ENCODE data around the gene IGSF11.
"Not testable (repeated sequence)": the region's sequence is repeated elsewhere in the genome, so short reads cannot be mapped to it uniquely, and the experiment has no call there.

The IGSF11 gene

DNA sequence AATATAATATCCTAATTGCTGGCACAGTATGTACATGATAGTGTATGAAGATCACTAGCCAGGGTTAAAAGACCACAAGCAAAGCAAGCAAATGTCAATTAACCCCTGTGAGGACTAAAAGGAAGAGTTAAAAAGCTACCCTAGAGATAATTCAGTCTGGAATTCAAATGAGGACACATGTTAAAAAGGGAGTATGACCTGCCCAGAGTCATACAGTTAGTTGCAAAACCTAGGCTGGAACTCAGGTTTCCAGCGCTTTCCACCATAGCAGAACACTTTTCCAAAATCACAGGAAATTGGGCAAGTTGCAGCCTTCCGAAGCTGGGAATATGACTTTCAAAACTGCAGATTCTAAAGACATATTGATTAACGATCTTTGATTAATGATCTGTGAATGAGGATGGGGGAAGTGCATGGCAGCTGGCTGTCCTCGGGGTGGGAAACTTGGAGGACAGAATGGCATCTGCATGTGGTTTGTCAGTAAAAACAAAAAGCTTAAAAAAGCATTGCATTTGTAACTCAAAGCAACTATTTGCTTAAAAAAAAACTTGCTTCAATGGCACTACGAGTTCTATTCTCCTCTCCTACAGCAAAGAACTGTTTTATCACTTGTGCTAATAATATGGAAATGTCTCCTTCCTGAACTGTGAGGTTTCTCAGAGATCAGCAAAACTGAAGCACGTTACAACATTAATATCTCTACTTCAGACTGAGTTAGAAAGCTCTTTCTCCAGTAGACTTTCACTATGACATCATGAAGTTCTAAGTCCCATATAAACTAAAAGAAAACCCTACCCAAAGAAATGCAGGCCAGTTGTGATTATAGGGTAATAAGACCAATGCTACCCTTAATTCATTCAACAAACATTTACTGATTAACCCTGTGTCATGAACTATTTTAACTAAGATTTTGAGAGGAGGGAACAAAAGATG lies 46.2 kb downstream of the IGSF11 start:
- DNase-seq (ENCODE audit: low spot score) = no peak

DNA sequence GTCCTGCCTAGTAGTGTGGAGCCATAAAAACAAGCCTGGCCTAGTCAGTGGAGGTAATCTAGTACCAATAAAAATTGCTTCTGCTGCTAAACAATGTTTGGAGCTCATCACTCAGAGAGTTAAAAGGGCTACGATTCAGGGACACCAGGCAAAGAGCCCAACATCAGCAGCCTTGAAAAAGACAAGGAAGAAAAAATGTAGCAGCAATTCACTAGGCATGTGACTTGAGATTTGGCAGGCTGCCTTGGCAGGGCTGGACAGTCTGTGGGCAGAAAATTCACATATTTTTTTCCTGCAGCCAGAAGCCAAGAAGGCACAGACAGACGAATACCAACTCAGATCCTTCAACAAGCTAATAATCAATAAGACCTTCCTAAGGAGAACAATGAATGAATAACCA lies 47.2 kb downstream of the IGSF11 start:
- DNase-seq (ENCODE audit: low spot score) = no peak

DNA sequence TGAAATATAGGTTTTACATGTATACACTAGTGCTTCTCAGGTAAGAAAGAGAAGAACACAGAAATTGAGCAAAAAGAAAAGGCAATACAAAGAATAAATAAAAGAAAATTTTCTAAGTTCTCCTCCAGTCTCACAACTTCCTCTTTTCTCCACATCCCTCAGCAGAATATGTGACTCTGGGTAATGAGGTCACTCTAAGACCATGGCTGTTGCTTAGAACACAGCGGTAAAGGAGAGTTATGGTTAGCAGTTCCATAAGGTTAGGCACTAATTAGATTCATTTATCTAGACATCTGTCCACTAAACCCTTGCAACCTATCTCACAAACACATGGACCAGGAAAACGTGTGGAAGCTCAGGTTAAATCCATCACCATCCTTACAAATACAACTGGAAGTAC lies 47.9 kb downstream of the IGSF11 start:
- DNase-seq (ENCODE audit: low spot score) = no peak

DNA sequence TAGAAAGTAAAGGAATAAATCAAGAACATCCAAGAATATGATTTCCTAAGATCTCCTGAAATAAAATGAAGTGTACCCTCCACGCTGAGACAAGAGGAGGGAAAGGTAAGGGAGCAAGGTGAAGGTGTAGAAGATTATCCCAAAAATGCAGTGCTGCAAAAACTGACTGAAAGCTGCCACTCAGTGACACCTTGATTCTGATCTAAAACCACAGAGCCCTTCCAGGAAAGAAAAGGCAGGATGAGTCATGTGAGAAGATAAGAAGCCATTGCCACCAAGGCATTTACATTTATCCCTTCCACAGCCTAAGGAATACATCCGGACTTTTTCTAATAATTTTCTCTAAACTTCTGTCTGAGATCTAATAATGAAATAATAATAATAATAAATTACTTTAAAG lies 49.9 kb downstream of the IGSF11 start:
- DNase-seq (ENCODE audit: low spot score) = no peak

DNA sequence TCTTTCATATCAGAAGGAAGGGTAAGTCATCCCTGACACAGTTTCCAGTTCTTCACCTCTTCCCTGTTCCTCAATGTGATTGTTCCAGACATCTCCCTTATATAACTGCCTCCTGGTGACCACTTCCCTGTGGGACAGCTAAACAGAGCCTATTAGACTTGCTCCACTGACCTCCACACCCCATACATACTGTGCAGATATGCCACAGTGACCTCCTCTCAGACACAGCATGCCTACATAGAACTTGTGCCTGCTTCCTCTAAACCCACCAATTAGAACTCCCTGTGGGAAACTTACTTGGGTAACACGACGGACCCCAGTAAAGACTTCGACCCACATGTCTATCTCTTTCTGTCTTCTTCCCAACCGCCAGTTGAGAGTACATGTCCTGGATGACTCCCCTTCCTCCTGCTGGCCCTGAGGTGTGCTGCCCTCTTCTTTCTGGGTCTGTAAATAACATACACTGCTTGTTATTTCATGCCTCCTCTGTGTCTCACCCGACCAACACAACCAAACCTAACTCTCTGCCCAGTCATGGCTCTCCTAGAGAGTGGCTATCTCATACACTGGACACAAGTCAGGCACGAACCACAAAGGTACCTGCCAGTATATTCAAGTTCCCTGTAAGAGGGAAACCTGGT lies 53.0 kb downstream of the IGSF11 start:
- DNase-seq (ENCODE audit: low spot score) = no peak

DNA sequence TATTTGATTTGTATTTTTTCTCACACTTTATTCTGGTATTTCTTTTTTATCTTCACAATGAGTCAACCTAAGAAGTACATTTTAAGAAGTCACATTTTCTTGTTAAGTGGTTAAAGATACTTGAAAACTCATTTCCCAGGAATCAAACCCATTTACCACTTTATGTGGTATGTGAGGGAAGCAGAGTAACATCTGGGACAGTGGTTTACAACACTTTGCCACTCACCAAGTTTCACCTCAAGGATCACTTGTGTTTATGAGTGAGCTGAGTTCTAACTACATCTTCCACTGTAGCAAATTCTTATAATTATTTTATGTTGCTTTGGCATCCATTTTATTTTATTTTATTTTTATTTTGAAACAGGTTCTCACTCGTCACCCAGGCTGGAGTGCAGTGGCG lies 53.8 kb downstream of the IGSF11 start:
- DNase-seq (ENCODE audit: low spot score) = no peak

DNA sequence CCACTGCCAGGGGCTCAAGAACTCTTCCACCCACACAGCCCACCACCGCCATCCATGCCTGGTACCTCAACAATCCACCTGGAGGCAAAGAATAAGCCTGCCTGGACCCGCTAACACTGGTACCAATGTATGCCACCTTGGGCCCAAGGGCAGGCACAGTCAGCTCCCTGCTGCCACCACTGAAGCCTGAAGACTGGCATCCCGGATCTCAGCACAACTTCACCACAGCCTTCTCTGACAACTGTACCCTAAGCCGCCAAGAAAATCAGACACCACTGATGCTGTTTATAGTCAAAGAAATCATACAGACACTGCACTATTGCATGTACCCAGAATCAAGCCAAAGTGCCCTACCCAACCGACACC lies 56.3 kb downstream of the IGSF11 start:
- DNase-seq (ENCODE audit: low spot score) = no peak

DNA sequence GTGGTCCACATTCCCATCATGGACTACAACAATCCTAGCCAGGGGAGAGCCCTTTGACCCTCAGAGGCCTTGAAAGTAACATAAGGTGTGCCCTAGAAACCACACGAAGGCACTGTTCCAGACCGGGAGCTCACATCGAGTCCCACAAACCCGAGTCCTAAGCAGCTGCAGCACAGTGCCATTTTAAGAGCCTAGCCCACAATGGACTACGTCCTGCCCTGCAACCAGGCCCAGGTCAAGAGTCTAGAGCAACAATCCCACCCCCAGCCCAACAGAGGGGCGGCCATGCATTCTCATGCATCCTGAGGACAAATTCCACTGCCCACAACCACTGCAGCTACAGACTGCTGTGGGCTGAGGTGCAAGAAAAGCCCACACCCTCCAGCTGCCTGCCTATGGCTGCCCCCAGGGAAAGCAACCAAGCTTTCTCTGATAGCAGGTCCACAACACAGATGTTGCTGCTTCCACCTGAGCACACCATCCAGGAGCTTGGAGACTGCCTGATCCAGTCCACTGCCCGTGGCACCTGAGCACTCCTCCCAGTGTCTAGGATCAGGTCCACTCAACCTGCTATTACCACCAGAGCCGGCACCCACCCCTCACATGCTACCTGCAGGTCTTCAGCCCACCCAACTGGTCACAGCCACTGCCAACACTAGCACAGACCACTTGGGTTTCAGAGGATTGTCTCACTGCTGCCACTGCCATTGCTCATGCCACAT lies 56.8 kb downstream of the IGSF11 start:
- no peak for DNase-seq (ENCODE audit: low spot score)

DNA sequence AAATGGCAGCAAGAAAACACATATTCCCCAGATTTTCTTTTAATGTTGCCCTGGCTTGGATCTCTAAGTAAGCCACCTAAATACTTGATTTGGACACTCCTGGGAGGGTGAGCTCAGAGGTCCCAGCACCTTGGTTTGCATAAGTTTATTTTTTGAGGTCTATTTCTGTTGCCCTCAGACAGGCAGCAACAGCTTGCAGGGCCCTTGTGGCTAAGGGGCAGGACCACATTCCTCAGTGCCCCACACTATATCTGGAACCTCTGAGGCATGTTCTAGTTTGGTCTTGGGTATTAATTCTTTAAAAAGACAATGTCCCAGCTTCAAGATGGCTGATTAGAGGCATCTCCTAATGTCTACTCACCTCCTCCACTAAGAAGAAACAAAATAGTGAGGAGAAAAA lies 57.5 kb downstream of the IGSF11 start:
- no peak for DNase-seq (ENCODE audit: low spot score)

DNA sequence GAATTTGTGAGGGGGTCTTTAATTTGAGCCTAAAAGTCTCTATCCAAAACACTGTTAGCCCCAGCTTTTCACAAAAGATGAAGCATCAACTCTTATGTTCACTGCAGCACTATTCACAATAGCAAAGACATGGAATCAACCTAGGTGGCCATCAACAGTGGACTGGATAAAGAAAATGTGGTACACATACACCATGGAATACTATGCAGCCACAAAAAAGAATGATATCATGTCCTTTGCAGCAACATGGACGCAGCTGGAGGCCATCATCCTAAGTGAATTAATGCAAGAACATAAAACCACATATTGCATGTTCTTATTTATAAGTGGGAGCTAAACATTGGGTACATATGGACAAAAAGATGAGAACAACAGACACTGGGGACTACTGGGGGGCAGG lies 59.2 kb downstream of the IGSF11 start:
- not testable (repeated sequence) for DNase-seq (ENCODE audit: low spot score)

DNA sequence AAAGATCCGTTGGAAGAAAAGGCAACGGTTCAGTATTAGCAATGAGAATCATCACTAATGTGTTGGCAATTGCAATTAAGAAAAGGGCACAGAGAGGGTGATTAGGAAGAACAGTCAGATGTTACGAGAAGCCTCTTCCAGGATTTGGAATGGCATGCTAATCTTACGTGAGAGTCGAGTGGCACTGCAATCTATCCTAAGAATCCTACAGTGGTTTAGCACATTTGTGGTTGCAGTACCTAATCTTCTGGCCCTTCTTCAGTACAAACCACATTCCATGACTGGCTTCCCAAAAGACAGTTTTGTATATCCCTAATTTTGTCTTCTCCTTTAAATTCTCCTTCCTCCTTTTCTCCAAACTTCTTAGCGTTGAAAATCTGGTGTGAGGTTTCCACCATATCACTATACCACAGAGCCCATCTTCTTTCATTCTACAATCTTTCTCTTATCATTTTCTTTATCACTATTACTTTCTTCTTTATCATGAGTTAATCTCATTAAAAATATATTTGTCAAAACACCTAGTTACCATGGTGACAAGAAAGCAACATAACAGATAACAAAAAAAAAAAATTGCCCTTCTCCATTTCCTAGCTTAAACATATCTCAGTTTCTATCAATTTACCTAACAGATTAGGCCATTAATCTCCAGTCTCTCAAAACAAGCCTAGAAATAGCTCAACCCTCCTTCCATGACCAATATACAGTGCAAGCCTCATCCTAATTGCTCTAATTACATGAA lies 60.1 kb downstream of the IGSF11 start:
- DNase-seq (ENCODE audit: low spot score) = peak; percentile 58

DNA sequence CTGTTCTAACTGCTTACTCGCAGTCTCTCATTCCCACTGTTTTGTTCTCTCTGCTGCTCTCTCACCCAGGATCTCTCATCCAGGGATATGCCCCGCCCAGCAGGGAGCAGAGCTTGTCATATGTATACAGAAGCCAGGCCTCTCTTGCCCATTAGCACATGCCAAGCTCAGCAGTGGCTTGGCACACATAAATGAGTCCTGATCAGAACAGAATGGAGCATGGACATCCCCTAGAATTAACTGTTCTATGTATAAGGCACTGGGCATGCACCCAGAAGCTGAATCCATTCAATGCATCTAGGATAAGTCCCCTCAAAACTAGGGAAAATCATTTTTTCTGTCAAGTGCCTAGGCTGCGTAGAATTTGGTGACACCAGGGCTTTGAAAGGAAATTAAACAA lies 61.6 kb downstream of the IGSF11 start:
- peak; percentile 47 for DNase-seq (ENCODE audit: low spot score)

DNA sequence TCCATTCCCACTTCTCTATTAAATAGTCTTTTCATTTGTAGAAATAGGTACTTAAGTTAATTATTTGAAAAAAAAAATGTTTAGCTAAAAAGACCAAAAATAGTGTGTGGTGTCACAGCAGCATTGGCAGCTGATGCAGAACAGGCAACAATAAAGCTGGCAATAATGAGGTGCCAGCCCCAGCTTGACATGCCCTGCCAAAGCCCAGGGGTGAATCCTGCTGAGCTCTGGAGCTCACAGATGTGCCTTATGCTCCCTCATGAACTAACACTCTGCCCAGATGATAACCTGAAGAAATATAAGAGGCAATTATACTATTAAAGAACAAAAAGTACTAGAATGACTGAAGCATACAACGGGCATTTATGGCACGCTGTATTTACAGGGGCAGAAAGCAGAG lies 63.8 kb downstream of the IGSF11 start:
- peak; percentile 62 for DNase-seq (ENCODE audit: low spot score)

DNA sequence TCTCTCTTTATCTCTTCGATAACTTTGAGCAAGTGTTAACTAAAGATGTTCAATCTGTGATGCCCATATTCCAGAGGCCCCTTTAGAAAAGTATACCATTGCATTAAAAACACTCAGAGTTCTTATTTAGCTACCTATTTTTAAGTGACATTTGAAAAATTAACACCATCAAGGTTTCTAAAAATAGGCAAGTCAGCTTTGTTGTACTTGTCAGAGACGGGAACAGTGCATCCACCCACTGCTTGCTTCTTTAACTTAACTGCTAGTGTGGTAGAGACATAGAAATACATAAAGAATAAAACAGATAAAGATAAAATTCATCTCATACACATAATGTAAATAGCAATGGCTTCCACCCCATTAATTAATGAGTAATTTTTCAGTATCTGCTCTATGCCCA lies 66.0 kb downstream of the IGSF11 start:
- DNase-seq (ENCODE audit: low spot score) = no peak

DNA sequence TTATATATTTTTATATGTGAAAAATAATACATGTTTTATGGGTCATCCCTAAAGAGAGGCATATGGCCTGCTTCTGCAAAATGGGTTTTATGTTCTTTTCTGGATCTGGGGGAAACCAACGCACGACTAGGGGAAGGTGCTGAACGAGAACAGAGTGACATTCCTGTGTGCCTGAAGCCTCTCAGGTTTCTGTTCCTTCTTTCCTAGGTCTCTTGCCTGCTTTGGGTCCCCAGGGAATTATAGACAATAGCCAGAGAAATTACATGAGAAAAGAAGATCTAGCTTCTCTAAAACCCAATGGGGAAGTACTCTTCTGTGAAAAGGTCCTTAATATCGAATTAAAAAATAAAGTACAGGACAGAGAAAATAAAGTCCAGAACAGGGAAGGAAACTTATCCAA lies 66.5 kb downstream of the IGSF11 start:
- DNase-seq (ENCODE audit: low spot score) = peak; percentile 45

DNA sequence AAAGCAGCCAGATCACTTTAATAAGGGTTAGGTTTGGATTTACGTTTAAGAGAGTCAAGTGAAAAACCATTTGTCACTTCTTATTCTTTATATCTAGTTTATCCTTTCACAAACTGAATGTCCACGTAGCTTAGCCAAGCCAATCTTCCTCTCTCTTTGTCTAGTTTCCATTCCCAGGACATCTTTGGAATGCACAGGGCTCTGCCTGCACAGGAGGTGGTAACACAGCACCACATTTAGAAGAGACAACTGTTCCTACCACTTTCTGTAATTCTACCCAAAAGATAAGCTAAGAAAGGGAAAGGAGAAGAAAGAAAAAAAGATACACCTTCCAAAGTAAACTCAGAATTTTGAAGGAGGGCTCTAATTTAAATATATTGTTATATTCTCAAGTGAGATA lies 67.9 kb downstream of the IGSF11 start:
- no peak for DNase-seq (ENCODE audit: low spot score)

DNA sequence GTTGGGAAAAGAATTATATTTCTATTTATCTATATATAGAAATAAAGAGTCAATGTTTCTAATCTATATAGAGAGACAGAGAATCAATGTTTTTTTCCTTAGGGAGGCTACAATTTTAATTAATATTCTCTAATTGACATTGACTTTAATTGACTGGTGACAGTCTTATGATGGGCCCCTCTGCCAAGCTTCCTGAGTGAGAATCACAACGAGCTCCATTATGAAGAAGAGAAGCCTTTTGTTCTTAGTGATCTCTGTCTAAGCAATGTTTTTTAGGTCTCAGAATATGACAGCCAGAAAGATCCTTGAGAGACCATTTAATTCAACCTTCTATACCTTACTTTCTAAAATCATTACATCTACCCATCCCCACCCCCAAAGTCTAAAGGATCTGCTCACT lies 70.9 kb downstream of the IGSF11 start:
- no peak for DNase-seq (ENCODE audit: low spot score)

DNA sequence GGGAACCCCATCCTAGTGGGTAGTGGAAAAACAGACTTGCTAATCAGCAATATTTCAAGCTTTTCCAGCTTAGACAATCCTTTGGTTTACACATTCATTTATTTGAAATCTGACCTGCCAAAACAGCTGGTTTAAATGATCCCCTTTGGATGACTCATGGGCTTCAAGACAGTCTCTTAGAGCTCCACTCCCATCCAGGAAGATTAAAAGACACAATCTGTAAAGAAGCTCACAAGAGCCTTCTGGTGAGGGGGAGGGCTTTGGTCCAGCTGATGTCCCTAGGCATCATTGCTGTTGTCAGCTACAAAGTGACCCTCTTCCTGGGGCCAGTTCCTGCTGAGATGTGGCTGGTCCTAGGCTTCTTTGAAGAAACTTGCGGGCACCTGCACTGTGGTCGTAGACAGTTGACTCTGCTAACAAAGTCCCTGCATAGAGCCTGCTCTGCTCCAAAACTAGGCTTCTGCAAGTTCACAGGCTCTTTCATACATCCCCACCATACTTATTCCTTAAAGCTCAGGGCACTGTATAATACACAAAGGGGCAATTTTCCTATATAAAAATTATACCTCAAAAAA lies 73.7 kb downstream of the IGSF11 start:
- peak; percentile 72 for DNase-seq (ENCODE audit: low spot score)

DNA sequence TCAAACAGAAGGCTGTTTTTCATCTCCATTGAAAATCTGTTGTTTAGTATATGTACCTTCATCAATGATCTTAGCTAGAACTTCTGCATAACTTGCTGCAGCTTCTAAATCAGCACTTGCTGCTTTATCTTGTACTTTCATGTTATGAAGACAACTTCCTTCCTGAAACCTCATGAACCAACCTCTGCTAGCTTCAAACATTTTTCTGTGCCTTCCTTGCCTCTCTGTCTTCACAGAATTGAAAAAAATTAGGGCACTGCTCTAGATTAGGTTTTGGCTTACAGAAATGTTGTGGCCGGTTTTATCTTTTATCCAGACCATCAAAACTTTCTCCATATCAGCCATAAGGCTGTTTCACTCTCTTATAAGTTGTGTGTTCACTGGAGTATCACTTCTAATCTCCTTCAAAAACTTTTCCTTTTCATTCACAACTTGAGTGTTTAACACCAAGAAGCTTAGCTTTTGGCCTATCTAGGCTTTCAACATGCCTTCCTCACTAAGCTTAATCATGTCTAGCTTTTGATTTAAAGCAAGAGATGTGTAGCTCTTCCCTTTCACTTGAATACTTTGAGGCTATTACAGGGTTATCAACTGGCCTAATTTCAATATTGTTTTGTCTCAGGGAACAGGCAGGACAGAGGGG lies 78.6 kb downstream of the IGSF11 start:
- no peak for DNase-seq (ENCODE audit: low spot score)

DNA sequence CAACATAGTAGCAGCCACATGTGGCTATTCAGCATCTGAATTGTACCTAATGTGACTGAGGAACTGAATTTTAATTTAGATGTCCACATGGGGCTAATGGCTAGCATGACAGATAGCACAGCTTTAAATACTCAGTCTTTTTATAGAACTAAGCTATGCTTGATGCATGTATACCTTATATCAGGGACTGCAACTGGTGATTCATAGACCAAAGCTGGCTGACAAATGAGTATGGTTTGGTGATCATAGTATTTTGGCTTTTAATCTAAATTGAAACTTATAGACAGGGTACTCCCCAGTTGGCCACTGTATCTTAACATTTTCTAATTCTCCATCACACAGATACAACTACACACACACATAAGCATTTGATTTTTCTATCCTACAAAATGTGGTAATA lies 83.6 kb downstream of the IGSF11 start:
- DNase-seq (ENCODE audit: low spot score) = no peak

DNA sequence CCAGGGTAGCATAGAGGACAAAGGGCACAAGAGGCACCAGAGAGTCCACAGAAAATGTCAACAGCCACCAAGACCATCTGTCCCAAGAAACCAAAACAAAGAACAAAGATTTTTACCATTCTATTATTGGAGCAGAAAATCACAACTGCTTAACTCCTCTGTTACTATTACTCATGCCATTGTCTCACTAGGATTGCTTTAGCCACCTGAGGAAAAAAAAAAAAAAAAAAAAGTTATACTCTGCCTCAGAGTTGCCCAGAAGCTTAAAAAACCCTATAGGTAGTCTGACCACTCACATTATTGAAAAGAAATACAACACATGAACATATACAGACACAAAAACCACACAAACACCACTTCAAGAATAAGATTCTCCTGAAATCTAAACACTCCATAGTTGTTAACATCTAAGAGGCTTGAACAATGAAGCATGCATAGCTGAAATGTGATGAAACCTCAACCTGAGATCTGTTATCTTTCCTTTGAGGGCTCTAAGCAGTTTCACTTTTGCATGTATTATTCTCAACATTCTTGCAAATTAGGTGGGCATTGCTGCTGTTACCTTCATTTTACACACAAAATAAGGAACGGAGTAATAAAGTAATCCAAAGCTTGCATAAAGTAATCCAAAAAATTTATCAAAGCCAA lies 85.4 kb downstream of the IGSF11 start:
- no peak for DNase-seq (ENCODE audit: low spot score)

Data from D341Med (cell line).